ENCODE measurements around the gene SLC4A7.
"Not testable (repeated sequence)": the region's sequence is repeated elsewhere in the genome, so short reads cannot be mapped to it uniquely, and the experiment has no call there.

The SLC4A7 gene

GRCh38 chr3:27454461-27454860 is 29.7 kb downstream of the SLC4A7 start:
- no peak overlapping the region for H3K4me3 ChIP-seq (ENCODE audit: low read depth, low read length)
- no peak for TF ChIP-seq CTCF (IDR thresholded peaks at IDR 0.05; ENCODE audit: low read depth, low read length, missing control alignments)
- no peak for DNase-seq (ENCODE audit: low read depth)

GRCh38 chr3:27452368-27453090 is 31.7 kb downstream of the SLC4A7 start:
- DNase-seq (ENCODE audit: low read depth): no peak
- no peak for TF ChIP-seq CTCF (IDR thresholded peaks at IDR 0.05; ENCODE audit: low read depth, low read length, missing control alignments)
- H3K4me3 ChIP-seq (ENCODE audit: low read depth, low read length): no peak overlapping the region

GRCh38 chr3:27451842-27452241 is 32.3 kb downstream of the SLC4A7 start:
- no peak for DNase-seq (ENCODE audit: low read depth)
- no peak for TF ChIP-seq CTCF (IDR thresholded peaks at IDR 0.05; ENCODE audit: low read depth, low read length, missing control alignments)

GRCh38 chr3:27451251-27451650 is 32.9 kb downstream of the SLC4A7 start:
- DNase-seq (ENCODE audit: low read depth): no peak
- TF ChIP-seq CTCF (IDR thresholded peaks at IDR 0.05; ENCODE audit: low read depth, low read length, missing control alignments): no peak
- H3K4me3 ChIP-seq (ENCODE audit: low read depth, low read length): no peak overlapping the region

More at GRCh38 chr3:27451842-27452241, 32.3 kb downstream of the SLC4A7 start:
- H3K4me3 ChIP-seq (ENCODE audit: low read depth, low read length): no peak overlapping the region

GRCh38 chr3:27449530-27450150 is 34.5 kb downstream of the SLC4A7 start:
- no peak for TF ChIP-seq CTCF (IDR thresholded peaks at IDR 0.05; ENCODE audit: low read depth, low read length, missing control alignments)
- DNase-seq (ENCODE audit: low read depth): no peak
- H3K4me3 ChIP-seq (ENCODE audit: low read depth, low read length): no peak overlapping the region

GRCh38 chr3:27442995-27443394 is 41.2 kb downstream of the SLC4A7 start:
- not testable (repeated sequence) for H3K4me3 ChIP-seq (ENCODE audit: low read depth, low read length); DNase-seq (ENCODE audit: low read depth)

- not testable (repeated sequence) for DNase-seq (ENCODE audit: low read depth); H3K4me3 ChIP-seq (ENCODE audit: low read depth, low read length)
Measured at GRCh38 chr3:27438352-27438751, 45.8 kb downstream of the SLC4A7 start.

GRCh38 chr3:27431116-27431515 is 53.1 kb downstream of the SLC4A7 start:
- DNase-seq (ENCODE audit: low read depth): no peak
- no peak overlapping the region for H3K4me3 ChIP-seq (ENCODE audit: low read depth, low read length)
- no peak for TF ChIP-seq CTCF (IDR thresholded peaks at IDR 0.05; ENCODE audit: low read depth, low read length, missing control alignments)
